ENCODE measurements around the gene RBM22.

DNA sequence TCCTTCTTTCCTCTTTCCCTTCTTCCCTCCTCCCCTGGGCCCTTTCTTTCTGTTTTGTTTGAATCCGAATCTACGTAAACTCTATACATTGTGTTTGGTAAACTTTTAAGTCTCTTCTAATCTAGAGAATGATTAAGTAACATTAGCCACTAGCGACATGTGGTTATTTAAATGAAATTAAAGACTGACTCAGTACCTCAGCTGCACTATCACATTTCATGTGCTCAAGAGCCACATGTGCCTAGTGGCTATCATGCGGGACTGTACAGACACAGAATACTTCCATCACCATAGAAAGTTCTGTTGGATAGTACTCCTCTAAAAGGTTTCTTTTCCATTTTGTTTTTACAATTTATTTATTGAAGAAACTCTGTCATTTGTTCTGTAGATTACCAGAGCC lies 29.0 kb upstream of the RBM22 start:
- TF ChIP-seq POLR2AphosphoS5 (IDR thresholded peaks at IDR 0.05) (no peak), EP300 (IDR thresholded peaks at IDR 0.05) (no peak), POLR2A (IDR thresholded peaks at IDR 0.05) (no peak)
- TF ChIP-seq, protein P1, sequence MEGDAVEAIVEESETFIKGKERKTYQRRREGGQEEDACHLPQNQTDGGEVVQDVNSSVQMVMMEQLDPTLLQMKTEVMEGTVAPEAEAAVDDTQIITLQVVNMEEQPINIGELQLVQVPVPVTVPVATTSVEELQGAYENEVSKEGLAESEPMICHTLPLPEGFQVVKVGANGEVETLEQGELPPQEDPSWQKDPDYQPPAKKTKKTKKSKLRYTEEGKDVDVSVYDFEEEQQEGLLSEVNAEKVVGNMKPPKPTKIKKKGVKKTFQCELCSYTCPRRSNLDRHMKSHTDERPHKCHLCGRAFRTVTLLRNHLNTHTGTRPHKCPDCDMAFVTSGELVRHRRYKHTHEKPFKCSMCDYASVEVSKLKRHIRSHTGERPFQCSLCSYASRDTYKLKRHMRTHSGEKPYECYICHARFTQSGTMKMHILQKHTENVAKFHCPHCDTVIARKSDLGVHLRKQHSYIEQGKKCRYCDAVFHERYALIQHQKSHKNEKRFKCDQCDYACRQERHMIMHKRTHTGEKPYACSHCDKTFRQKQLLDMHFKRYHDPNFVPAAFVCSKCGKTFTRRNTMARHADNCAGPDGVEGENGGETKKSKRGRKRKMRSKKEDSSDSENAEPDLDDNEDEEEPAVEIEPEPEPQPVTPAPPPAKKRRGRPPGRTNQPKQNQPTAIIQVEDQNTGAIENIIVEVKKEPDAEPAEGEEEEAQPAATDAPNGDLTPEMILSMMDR (IDR thresholded peaks at IDR 0.05), result no peak
